Stimulated activated CD4-positive, alpha-beta T cell treated with anti-CD3 and anti-CD28 coated beads, Interleukin-4, amount 100 ng/mL, for 4 hours (primary cell): ENCODE results near the gene PA2G4.
A peak's percentile ranks its signal among the peaks of the same experiment; 100 is the strongest.
"Not testable (repeated sequence)": the region's sequence is repeated elsewhere in the genome, so short reads cannot be mapped to it uniquely, and the experiment has no call there.

Experiments
- DNase-seq, 2 experiments: peaks; one replicate each; pipeline ENCODE4 v3.0.0-alpha.2; 2020

Gene PA2G4

GRCh38 chr12:56101045-56101444 is 3.3 kb upstream of the PA2G4 start:
- no peak for DNase-seq

- no peak for DNase-seq
Observed at GRCh38 chr12:56102683-56103065, 1.7 kb upstream of the PA2G4 start.

GRCh38 chr12:56103066-56103711 is 1.2 kb upstream of the PA2G4 start:
- DNase-seq = no peak

GRCh38 chr12:56103823-56104108 is 593 bp upstream of the PA2G4 start:
- no peak for DNase-seq

- DNase-seq = peak; percentile 16 to 41
Observed at GRCh38 chr12:56104815-56105608, 653 bp downstream of the PA2G4 start.

- no peak for DNase-seq
Observed at GRCh38 chr12:56105609-56105902, 1.2 kb downstream of the PA2G4 start.

GRCh38 chr12:56107242-56107641 is 2.9 kb downstream of the PA2G4 start:
- DNase-seq = no peak

GRCh38 chr12:56110571-56110970 is 6.2 kb downstream of the PA2G4 start:
- DNase-seq = no peak

- DNase-seq = no peak
Observed at GRCh38 chr12:56114084-56114483, 9.7 kb downstream of the PA2G4 start.

- DNase-seq = no peak
Observed at GRCh38 chr12:56115329-56115728, 11.0 kb downstream of the PA2G4 start.

- DNase-seq = peak; percentile 90 to 92
Observed at GRCh38 chr12:56116267-56117081, 12.1 kb downstream of the PA2G4 start, which contains the start of gene RPL41. RPL41 (plus strand) TSS chr12:56116633.

- DNase-seq = not testable (repeated sequence)
Observed at GRCh38 chr12:56117082-56117706, 12.8 kb downstream of the PA2G4 start.

GRCh38 chr12:56117778-56118687 is 13.7 kb downstream of the PA2G4 start, which contains the start of gene ZC3H10:
ZC3H10 (plus strand) TSS chr12:56118266; CDS start chr12:56120563, 2,297 bp downstream.
- peak; percentile 92 to 98 for DNase-seq

- no peak for DNase-seq
Observed at GRCh38 chr12:56118688-56119357, 14.5 kb downstream of the PA2G4 start.

- peak; percentile 43 to 67 for DNase-seq
Observed at GRCh38 chr12:56119361-56119796, 15.0 kb downstream of the PA2G4 start.

- no peak for DNase-seq
Observed at GRCh38 chr12:56120158-56120846, 15.9 kb downstream of the PA2G4 start.

GRCh38 chr12:56121204-56121870 is 17.0 kb downstream of the PA2G4 start:
- DNase-seq = no peak

- no peak for DNase-seq
Observed at GRCh38 chr12:56122637-56123036, 18.3 kb downstream of the PA2G4 start.

GRCh38 chr12:56124133-56124532 is 19.8 kb downstream of the PA2G4 start:
- no peak for DNase-seq

GRCh38 chr12:56126732-56127239 is 22.4 kb downstream of the PA2G4 start:
- DNase-seq = no peak
